T-helper 2 cell treated with Interferon-gamma antibody and Interleukin-4, amounts not matched to agents 5 μg/mL and 100 μg/mL, for 36 hours (primary cell): ENCODE data around the gene NABP1.
"Not testable (repeated sequence)": the region's sequence is repeated elsewhere in the genome, so short reads cannot be mapped to it uniquely, and the experiment has no call there.

ENCODE experiments used
- DNase-seq: peaks from one replicate; pipeline ENCODE4 v3.0.0; 2021; ENCODE audit warnings: low spot score
- H3K27ac Mint-ChIP-seq: one replicate; pipeline ENCODE4 v1.8.0; 2021; ENCODE audit warnings: mild to moderate bottlenecking, mixed read lengths
- H3K27me3 Mint-ChIP-seq: one replicate; pipeline ENCODE4 v1.8.0; 2021; ENCODE audit warnings: low read depth, mixed read lengths
- H3K36me3 Mint-ChIP-seq: one replicate; pipeline ENCODE4 v1.8.0; 2021; ENCODE audit warnings: low read depth, mixed read lengths
- H3K4me1 Mint-ChIP-seq: one replicate; pipeline ENCODE4 v1.8.0; 2021; ENCODE audit warnings: low read depth, mixed read lengths
- H3K4me3 Mint-ChIP-seq: one replicate; pipeline ENCODE4 v1.8.0; 2022; ENCODE audit warnings: mild to moderate bottlenecking, moderate library complexity, mixed read lengths
- H3K9me3 Mint-ChIP-seq: one replicate; pipeline ENCODE4 v1.8.0; 2021; ENCODE audit warnings: mixed read lengths

NABP1 gene

GRCh38 chr2:191641609-191642008 is 36.3 kb upstream of the NABP1 start:
- H3K4me3 Mint-ChIP-seq, result no peak overlapping the region
- H3K9me3 Mint-ChIP-seq, result no peaks in the 10 kb centered on the region
- peaks cover 46% of the 10 kb centered on the region for H3K4me1 Mint-ChIP-seq
- peaks cover 2% of the 10 kb centered on the region for H3K36me3 Mint-ChIP-seq
- H3K27me3 Mint-ChIP-seq, result peaks cover 16% of the 10 kb centered on the region
- H3K27ac Mint-ChIP-seq, result no peak overlapping the region
- DNase-seq, result no peak

- H3K4me1 Mint-ChIP-seq, result peaks cover 37% of the 10 kb centered on the region
- peaks cover 16% of the 10 kb centered on the region for H3K27me3 Mint-ChIP-seq
- DNase-seq, result no peak
- H3K36me3 Mint-ChIP-seq, result peaks cover 2% of the 10 kb centered on the region
- no peak overlapping the region for H3K27ac Mint-ChIP-seq
- no peaks in the 10 kb centered on the region for H3K9me3 Mint-ChIP-seq
- H3K4me3 Mint-ChIP-seq, result no peak overlapping the region
Measured at GRCh38 chr2:191642541-191642940, 35.4 kb upstream of the NABP1 start.

- Mint-ChIP-seq H3K36me3 (peaks cover 2% of the 10 kb centered on the region), H3K4me1 (peaks cover 28% of the 10 kb centered on the region), H3K9me3 (no peaks in the 10 kb centered on the region), H3K27me3 (peaks cover 16% of the 10 kb centered on the region), H3K27ac (no peak overlapping the region), H3K4me3 (no peak overlapping the region)
- DNase-seq, result no peak
Measured at GRCh38 chr2:191643429-191643828, 34.5 kb upstream of the NABP1 start.

- not testable (repeated sequence) for H3K9me3 Mint-ChIP-seq, DNase-seq, H3K4me3 Mint-ChIP-seq, H3K27ac Mint-ChIP-seq, H3K36me3 Mint-ChIP-seq
- Mint-ChIP-seq H3K27me3 (peaks cover 14% of the 10 kb centered on the region), H3K4me1 (peaks cover 19% of the 10 kb centered on the region)
Measured at GRCh38 chr2:191644613-191645012, 33.3 kb upstream of the NABP1 start.

DNA sequence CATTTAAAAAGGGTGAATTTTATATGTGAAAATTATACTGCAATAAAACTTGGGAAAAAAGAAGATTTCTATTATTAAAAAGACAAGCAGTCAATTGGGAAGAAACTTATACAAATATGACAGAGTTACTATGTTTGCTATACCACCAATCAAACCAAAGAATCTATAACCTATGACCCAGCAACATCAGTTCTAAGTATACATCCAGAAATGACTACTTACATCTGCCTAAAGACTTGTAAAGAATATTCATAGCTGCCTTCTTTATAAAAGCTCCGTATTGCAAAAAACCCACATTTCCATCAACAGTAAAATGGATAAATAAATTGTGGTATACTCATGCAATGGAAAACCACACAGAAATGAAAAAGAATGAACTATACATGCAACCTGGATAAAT is 32.9 kb upstream of the NABP1 start:
- H3K27ac Mint-ChIP-seq, result no peak overlapping the region
- no peaks in the 10 kb centered on the region for H3K9me3 Mint-ChIP-seq
- H3K4me3 Mint-ChIP-seq, result no peak overlapping the region
- H3K27me3 Mint-ChIP-seq, result peaks cover 14% of the 10 kb centered on the region
- H3K36me3 Mint-ChIP-seq, result peaks cover 2% of the 10 kb centered on the region
- DNase-seq, result no peak
- peaks cover 19% of the 10 kb centered on the region for H3K4me1 Mint-ChIP-seq

- H3K4me3 Mint-ChIP-seq, result no peak overlapping the region
- H3K27ac Mint-ChIP-seq, result no peak overlapping the region
- H3K9me3 Mint-ChIP-seq, result no peaks in the 10 kb centered on the region
- peaks cover 2% of the 10 kb centered on the region for H3K36me3 Mint-ChIP-seq
- peaks cover 13% of the 10 kb centered on the region for H3K27me3 Mint-ChIP-seq
- peaks cover 15% of the 10 kb centered on the region for H3K4me1 Mint-ChIP-seq
- DNase-seq, result no peak
Measured at GRCh38 chr2:191645434-191646162, 32.3 kb upstream of the NABP1 start.

DNA sequence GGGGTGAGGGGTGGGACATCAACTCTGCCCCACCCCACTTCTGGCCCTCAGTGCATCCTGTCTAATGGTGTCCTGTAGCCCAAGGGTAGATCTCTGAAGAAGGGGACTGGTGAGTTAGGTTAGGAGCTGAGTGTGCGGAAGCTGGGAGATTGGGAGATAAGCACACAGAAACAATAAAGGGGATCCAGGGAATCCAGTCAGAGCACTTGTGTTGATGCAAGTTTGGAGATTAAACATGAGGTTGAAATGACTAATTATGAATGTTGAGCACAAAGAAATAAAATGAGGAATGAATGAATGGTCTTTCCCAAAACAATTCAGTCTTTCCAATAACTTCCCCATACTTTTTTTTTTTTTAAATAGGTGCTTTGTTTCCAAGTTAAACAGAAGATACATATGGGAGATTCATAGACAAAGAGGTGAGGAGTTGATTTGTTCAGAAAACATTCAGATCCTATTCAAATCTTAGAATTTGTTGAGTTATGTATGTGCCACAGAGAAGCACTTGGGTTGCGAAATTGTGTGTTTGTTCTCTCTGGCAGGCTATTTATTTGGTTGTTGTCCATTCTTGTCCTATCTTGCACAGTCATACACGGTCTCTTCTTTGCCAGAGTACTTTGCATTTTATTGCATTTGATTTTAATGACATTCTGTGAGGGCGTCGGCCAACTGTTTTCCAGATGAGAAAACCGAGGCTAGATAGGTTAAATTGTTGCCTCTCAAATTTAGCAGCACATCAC is 31.6 kb upstream of the NABP1 start:
- no peak for DNase-seq
- H3K36me3 Mint-ChIP-seq, result peaks cover 2% of the 10 kb centered on the region
- H3K4me3 Mint-ChIP-seq, result no peak overlapping the region
- no peaks in the 10 kb centered on the region for H3K9me3 Mint-ChIP-seq
- H3K27ac Mint-ChIP-seq, result no peak overlapping the region
- peaks cover 19% of the 10 kb centered on the region for H3K4me1 Mint-ChIP-seq
- peaks cover 8% of the 10 kb centered on the region for H3K27me3 Mint-ChIP-seq

DNA sequence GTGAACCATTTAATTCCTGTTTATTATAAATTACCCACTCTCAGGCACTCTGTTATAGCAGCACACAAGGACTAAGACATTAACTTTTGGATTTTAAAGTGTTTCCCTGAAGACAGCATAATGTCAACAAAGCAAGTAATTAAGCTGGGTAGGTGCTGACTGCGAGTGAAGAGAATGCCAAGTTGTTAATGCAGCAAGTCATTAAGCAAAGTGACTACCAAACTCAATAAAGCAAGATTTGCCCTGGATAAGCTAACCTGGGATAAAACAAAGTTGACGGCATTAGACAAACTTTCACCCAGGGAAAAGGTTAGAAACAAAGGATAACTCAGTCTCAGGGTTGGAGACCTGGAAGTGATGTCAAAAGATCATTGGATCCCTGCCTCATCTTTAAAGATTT is 28.4 kb upstream of the NABP1 start:
- Mint-ChIP-seq H3K27me3 (no peaks in the 10 kb centered on the region), H3K9me3 (peaks cover 7% of the 10 kb centered on the region), H3K36me3 (peaks cover 2% of the 10 kb centered on the region)

DNA sequence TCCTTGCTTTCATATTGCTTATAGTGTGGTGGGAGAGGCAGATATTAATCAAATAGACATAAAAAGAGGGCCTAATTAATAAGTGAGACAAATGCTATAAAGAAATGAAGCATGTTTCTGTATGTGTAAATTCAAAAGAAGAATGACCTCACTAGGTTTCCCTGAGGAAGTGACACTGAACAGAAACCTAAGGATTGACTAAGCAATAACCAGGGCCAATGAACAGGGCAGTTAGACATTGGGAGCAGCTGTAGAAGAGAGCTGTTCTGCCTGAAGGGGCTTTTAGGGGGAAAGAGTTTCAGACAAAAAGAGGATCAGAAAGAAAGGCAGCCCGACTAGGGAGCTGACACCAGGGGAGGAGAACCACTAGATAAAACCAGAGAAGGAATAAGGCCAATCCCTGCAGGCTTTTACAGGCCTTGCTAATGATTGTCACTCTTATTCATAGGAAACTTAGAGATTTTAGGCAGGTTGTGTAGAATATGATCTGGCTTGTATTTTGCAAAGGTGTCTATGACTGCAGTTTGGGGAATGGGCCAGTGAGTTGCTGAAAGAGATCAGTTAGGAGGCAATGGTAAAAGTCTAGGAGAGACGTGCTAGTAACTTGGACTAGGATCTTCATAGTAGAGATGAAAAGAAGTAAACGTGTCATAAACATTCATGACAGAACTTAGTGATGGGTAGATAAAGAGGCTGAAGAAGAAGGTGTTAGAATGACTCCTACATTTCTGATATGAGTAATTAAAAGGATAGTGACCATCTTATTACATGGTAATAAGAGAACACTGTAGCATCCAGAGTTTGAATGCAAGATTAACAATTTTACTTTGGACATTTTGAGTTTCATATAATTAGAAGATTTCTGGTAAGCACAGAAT is 26.8 kb upstream of the NABP1 start:
- peaks cover 10% of the 10 kb centered on the region for H3K4me1 Mint-ChIP-seq
- no peak overlapping the region for H3K4me3 Mint-ChIP-seq
- peaks cover 7% of the 10 kb centered on the region for H3K9me3 Mint-ChIP-seq
- H3K27me3 Mint-ChIP-seq, result no peaks in the 10 kb centered on the region
- H3K36me3 Mint-ChIP-seq, result peaks cover 2% of the 10 kb centered on the region
- DNase-seq, result no peak
- no peak overlapping the region for H3K27ac Mint-ChIP-seq

More for the DNA sequence above, 28.4 kb upstream of the NABP1 start:
- H3K27ac Mint-ChIP-seq, result no peak overlapping the region
- DNase-seq, result no peak
- H3K4me1 Mint-ChIP-seq, result peaks cover 14% of the 10 kb centered on the region
- H3K4me3 Mint-ChIP-seq, result no peak overlapping the region

- peaks cover 14% of the 10 kb centered on the region for H3K9me3 Mint-ChIP-seq
- no peak overlapping the region for H3K27ac Mint-ChIP-seq
- DNase-seq, result no peak
- peaks cover 7% of the 10 kb centered on the region for H3K36me3 Mint-ChIP-seq
- H3K27me3 Mint-ChIP-seq, result no peaks in the 10 kb centered on the region
- H3K4me3 Mint-ChIP-seq, result no peak overlapping the region
- H3K4me1 Mint-ChIP-seq, result peaks cover 16% of the 10 kb centered on the region
Measured at GRCh38 chr2:191653667-191654391, 24.1 kb upstream of the NABP1 start.

- Mint-ChIP-seq H3K4me1 (peaks cover 13% of the 10 kb centered on the region), H3K27me3 (no peaks in the 10 kb centered on the region), H3K9me3 (peaks cover 14% of the 10 kb centered on the region), H3K4me3 (no peak overlapping the region), H3K36me3 (peaks cover 7% of the 10 kb centered on the region), H3K27ac (no peak overlapping the region)
- no peak for DNase-seq
Measured at GRCh38 chr2:191656391-191656790, 21.5 kb upstream of the NABP1 start.

DNA sequence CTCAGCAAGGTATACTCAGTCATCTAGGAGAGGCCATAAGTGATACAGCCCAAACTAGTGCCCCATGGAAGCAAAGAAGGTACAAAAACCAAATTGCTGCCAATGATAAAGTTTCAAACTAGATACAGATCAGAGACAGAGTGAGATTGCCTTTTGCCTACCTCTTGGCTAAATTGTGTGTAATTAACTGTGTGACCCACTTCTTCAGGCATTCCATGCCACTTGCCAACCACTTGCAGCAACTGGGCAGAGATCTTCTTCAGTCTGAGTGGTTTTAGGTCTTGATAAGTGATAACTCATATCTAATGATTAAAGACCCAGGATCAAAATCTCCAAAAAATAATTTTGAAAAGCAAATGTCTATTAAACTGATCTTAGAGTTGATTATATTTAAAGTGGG is 21.1 kb upstream of the NABP1 start:
- Mint-ChIP-seq H3K27me3 (no peaks in the 10 kb centered on the region), H3K4me1 (peaks cover 12% of the 10 kb centered on the region), H3K4me3 (no peak overlapping the region), H3K36me3 (peaks cover 6% of the 10 kb centered on the region), H3K9me3 (peaks cover 14% of the 10 kb centered on the region), H3K27ac (no peak overlapping the region)
- no peak for DNase-seq

GRCh38 chr2:191657977-191658376 is 20.0 kb upstream of the NABP1 start:
- no peak for DNase-seq
- Mint-ChIP-seq H3K27me3 (no peaks in the 10 kb centered on the region), H3K4me3 (no peak overlapping the region), H3K27ac (no peak overlapping the region), H3K36me3 (peaks cover 5% of the 10 kb centered on the region), H3K9me3 (peaks cover 10% of the 10 kb centered on the region), H3K4me1 (peaks cover 11% of the 10 kb centered on the region)
